H9 (cell line): Measurements from ENCODE around the gene SWT1. TPM values are rescaled to one million over a fixed set of nuclear protein-coding genes. Genes with fewer than 3 reads are reported as not detected.

ENCODE experiments used
- DNase-seq: peaks from one replicate; pipeline ENCODE4 v3.0.0-alpha.2; 2017
- H2AFZ ChIP-seq: one replicate; pipeline ENCODE4 v1.6.1; 2013; ENCODE audit warnings: mild to moderate bottlenecking, low read length, control low read depth, moderate library complexity
- H2AK5ac ChIP-seq: 2 replicates; pipeline ENCODE4 v1.6.1; 2013; ENCODE audit warnings: low read length, control low read depth, mixed read lengths; ENCODE audit not compliant: insufficient read length
- H2BK120ac ChIP-seq: one replicate; pipeline ENCODE4 v1.6.1; 2013; ENCODE audit warnings: low read depth, mild to moderate bottlenecking, low read length, control low read depth, inconsistent platforms; ENCODE audit not compliant: poor library complexity, severe bottlenecking
- H2BK12ac ChIP-seq: 2 replicates; pipeline ENCODE4 v1.6.1; 2013; ENCODE audit warnings: low read length, control low read depth, mixed read lengths, low read depth; ENCODE audit not compliant: insufficient read length
- H2BK15ac ChIP-seq: 2 replicates; pipeline ENCODE4 v1.6.1; 2013; ENCODE audit warnings: low read depth, low read length, control low read depth
- H2BK20ac ChIP-seq: one replicate; pipeline ENCODE4 v1.6.1; 2013; ENCODE audit warnings: low read depth, mild to moderate bottlenecking, low read length, control low read depth, inconsistent platforms; ENCODE audit not compliant: poor library complexity, severe bottlenecking
- H2BK5ac ChIP-seq: 2 replicates; pipeline ENCODE4 v1.6.1; 2013; ENCODE audit warnings: low read length, control low read depth, mixed read lengths; ENCODE audit not compliant: insufficient read length
- H3K14ac ChIP-seq: 2 replicates; pipeline ENCODE4 v1.6.1; 2013; ENCODE audit warnings: low read length, control low read depth; ENCODE audit not compliant: insufficient read depth
- H3K18ac ChIP-seq: 2 replicates; pipeline ENCODE4 v1.6.1; 2013; ENCODE audit warnings: low read depth, mild to moderate bottlenecking, mixed read lengths, low read length, control low read depth; ENCODE audit not compliant: insufficient read length
- H3K23ac ChIP-seq: 2 replicates; pipeline ENCODE4 v1.6.1; 2013; ENCODE audit warnings: low read length, control low read depth, mixed read lengths, low read depth; ENCODE audit not compliant: insufficient read length
- H3K23me2 ChIP-seq: 2 replicates; pipeline ENCODE4 v1.6.1; 2013; ENCODE audit warnings: low read depth, mild to moderate bottlenecking, mixed read lengths, low read length, control low read depth; ENCODE audit not compliant: insufficient read length, poor library complexity, severe bottlenecking
- H3K27ac ChIP-seq: 2 replicates; pipeline ENCODE4 v1.5.1; 2013; ENCODE audit warnings: low read length, control low read depth, mixed read lengths, low read depth; ENCODE audit not compliant: insufficient read length
- H3K27me3 ChIP-seq: 2 replicates; pipeline ENCODE4 v1.6.1; 2013; ENCODE audit warnings: low read length, control low read depth, inconsistent platforms; ENCODE audit not compliant: insufficient read depth
- H3K4ac ChIP-seq: 2 replicates; pipeline ENCODE4 v1.6.1; 2013; ENCODE audit warnings: low read depth, mild to moderate bottlenecking, control low read depth, inconsistent platforms, low read length, moderate library complexity
- H3K4me1 ChIP-seq: 2 replicates; pipeline ENCODE4 v1.6.1; 2013; ENCODE audit warnings: low read length, control low read depth, inconsistent platforms; ENCODE audit not compliant: insufficient read depth
- H3K4me2 ChIP-seq: 2 replicates; pipeline ENCODE4 v1.6.1; 2013; ENCODE audit warnings: low read length, control low read depth, mixed read lengths; ENCODE audit not compliant: insufficient read length, insufficient read depth
- H3K56ac ChIP-seq: 2 replicates; pipeline ENCODE4 v1.6.1; 2013; ENCODE audit warnings: low read depth, mild to moderate bottlenecking, mixed read lengths, low read length, control low read depth; ENCODE audit not compliant: insufficient read length
- H3K79me1 ChIP-seq: 2 replicates; pipeline ENCODE4 v1.6.1; 2013; ENCODE audit warnings: low read depth, mild to moderate bottlenecking, moderate library complexity, low read length, control low read depth, inconsistent platforms; ENCODE audit not compliant: insufficient read depth, poor library complexity, severe bottlenecking
- H3K79me2 ChIP-seq: 2 replicates; pipeline ENCODE4 v1.6.1; 2013; ENCODE audit warnings: low read length, control low read depth, inconsistent platforms; ENCODE audit not compliant: insufficient read depth
- H3K9ac ChIP-seq: 2 replicates; pipeline ENCODE4 v1.6.1; 2013; ENCODE audit warnings: low read length, control low read depth, mixed read lengths; ENCODE audit not compliant: insufficient read length; ENCODE audit errors: extremely low read depth
- H3K9me3 ChIP-seq: one replicate; pipeline ENCODE4 v1.6.1; 2013; ENCODE audit warnings: low read depth, low read length, inconsistent platforms; ENCODE audit not compliant: control insufficient read depth
- H3T11ph ChIP-seq: one replicate; pipeline ENCODE4 v1.6.1; 2013; ENCODE audit warnings: mild to moderate bottlenecking, low read length, control low read depth, inconsistent platforms
- H4K20me1 ChIP-seq: one replicate; pipeline ENCODE4 v1.6.1; 2013; ENCODE audit not compliant: control insufficient read depth, insufficient read length, insufficient read depth
- H4K5ac ChIP-seq: 2 replicates; pipeline ENCODE4 v1.6.1; 2013; ENCODE audit warnings: low read depth, mild to moderate bottlenecking, mixed read lengths, low read length, control low read depth; ENCODE audit not compliant: insufficient read length
- H4K8ac ChIP-seq: replicated peaks from 2 replicates; pipeline ENCODE4 v1.6.1; 2013; ENCODE audit warnings: low read length, control low read depth, mixed read lengths, low read depth; ENCODE audit not compliant: insufficient read length
- H4K91ac ChIP-seq: 2 replicates; pipeline ENCODE4 v1.6.1; 2013; ENCODE audit warnings: low read depth, mild to moderate bottlenecking, moderate library complexity, mixed read lengths, low read length, control low read depth; ENCODE audit not compliant: insufficient read length
- H3K27ac Mint-ChIP-seq, 3 experiments: 2 replicates in 2 of 3; 3 replicates in 1 of 3; pipeline ENCODE4 v1.8.0; 2020 to 2021; ENCODE audit warnings: mixed read lengths in 3 of 3, mild to moderate bottlenecking in 1 of 3, moderate library complexity in 1 of 3
- H3K27me3 Mint-ChIP-seq: 2 replicates; pipeline ENCODE4 v1.8.0; 2021; ENCODE audit warnings: low read depth, mild to moderate bottlenecking, moderate library complexity, mixed read lengths
- H3K36me3 Mint-ChIP-seq, 3 experiments: 2 replicates in 2 of 3; 3 replicates in 1 of 3; pipeline ENCODE4 v1.8.0; 2020 to 2021; ENCODE audit warnings: low read depth in 3 of 3, mixed read lengths in 3 of 3; ENCODE audit not compliant: insufficient read depth in 1 of 3
- H3K4me1 Mint-ChIP-seq, 2 experiments: 2 replicates each; pipeline ENCODE4 v1.8.0; 2020; ENCODE audit warnings: mixed read lengths in 2 of 2
- H3K4me3 Mint-ChIP-seq, 2 experiments: 2 replicates in 1 of 2; 3 replicates in 1 of 2; pipeline ENCODE4 v1.8.0; 2020 to 2021; ENCODE audit warnings: mild to moderate bottlenecking in 2 of 2, mixed read lengths in 2 of 2, moderate library complexity in 1 of 2
- H3K9me3 Mint-ChIP-seq, 2 experiments: 2 replicates in 1 of 2; 3 replicates in 1 of 2; pipeline ENCODE4 v1.8.0; 2020; ENCODE audit warnings: mild to moderate bottlenecking in 2 of 2, mixed read lengths in 2 of 2, moderate library complexity in 1 of 2
- WGBS: extraction: QIAGEN DNeasy Blood & Tissue Kit; methylation state at CpG from one replicate; pipeline ENCODE4 v1.1.7; 2013; ENCODE audit warnings: missing lambda C conversion rate, low lambda C conversion rate, mixed read lengths; ENCODE audit not compliant: insufficient read length; ENCODE audit errors: extremely low coverage; 5-methylcytosine and 5-hydroxymethylcytosine counted together
- total RNA-seq: library from RNA; stranded (reverse); gene quantifications from 2 replicates; pipeline ENCODE4 v1.2.1, GENCODE V29; 2021
- TF ChIP-seq, protein P1 (sequence below): fragments of 200-600 bp; sonication (generic); conservative IDR thresholded peaks from 3 replicates; pipeline ENCODE4 v1.8.0; 2021; ENCODE audit warnings: antibody characterized with exemption, mild to moderate bottlenecking

SWT1 gene
- total RNA-seq, 1 experiment from 2014 or later, result 5.2 TPM

GRCh38 chr1:185227161-185227560 is 70.2 kb downstream of the SWT1 start:
- H3K4me1 Mint-ChIP-seq, result no peaks in the 10 kb centered on the region; a peak in 1 of 4 replicates
- no peak overlapping the region for H3K9ac ChIP-seq
- no peaks in the 10 kb centered on the region for H3K4me1 ChIP-seq
- no peak overlapping the region for H2BK5ac ChIP-seq
- no peak overlapping the region for H2BK120ac ChIP-seq
- H2AFZ ChIP-seq, result no peak overlapping the region
- H2BK12ac ChIP-seq, result no peak overlapping the region
- no peak overlapping the region for H2AK5ac ChIP-seq
- no peak for DNase-seq
- no peak overlapping the region for H2BK20ac ChIP-seq
- no peak overlapping the region for H3K4ac ChIP-seq
- no peak overlapping the region for H3K23ac ChIP-seq
- H3K14ac ChIP-seq, result no peak overlapping the region
- H3K18ac ChIP-seq, result no peak overlapping the region
- H3K4me2 ChIP-seq, result no peak overlapping the region
- no peaks in the 10 kb centered on the region for H3K23me2 ChIP-seq
- no peak overlapping the region for H3K27ac Mint-ChIP-seq
- H3K79me1 ChIP-seq, result no peaks in the 10 kb centered on the region
- no peaks in the 10 kb centered on the region for H4K20me1 ChIP-seq
- H3K56ac ChIP-seq, result no peak overlapping the region
- H3K27me3 ChIP-seq, result no peaks in the 10 kb centered on the region
- H3K36me3 Mint-ChIP-seq, result peaks cover 17 to 26% (median 18%) of the 10 kb centered on the region in 3 experiments
- TF ChIP-seq, protein P1, sequence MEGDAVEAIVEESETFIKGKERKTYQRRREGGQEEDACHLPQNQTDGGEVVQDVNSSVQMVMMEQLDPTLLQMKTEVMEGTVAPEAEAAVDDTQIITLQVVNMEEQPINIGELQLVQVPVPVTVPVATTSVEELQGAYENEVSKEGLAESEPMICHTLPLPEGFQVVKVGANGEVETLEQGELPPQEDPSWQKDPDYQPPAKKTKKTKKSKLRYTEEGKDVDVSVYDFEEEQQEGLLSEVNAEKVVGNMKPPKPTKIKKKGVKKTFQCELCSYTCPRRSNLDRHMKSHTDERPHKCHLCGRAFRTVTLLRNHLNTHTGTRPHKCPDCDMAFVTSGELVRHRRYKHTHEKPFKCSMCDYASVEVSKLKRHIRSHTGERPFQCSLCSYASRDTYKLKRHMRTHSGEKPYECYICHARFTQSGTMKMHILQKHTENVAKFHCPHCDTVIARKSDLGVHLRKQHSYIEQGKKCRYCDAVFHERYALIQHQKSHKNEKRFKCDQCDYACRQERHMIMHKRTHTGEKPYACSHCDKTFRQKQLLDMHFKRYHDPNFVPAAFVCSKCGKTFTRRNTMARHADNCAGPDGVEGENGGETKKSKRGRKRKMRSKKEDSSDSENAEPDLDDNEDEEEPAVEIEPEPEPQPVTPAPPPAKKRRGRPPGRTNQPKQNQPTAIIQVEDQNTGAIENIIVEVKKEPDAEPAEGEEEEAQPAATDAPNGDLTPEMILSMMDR, result no peak
- no peak overlapping the region for H4K8ac ChIP-seq
- peaks cover 5 to 15% of the 10 kb centered on the region in 2 experiments; a peak in 4 of 5 replicates for H3K9me3 Mint-ChIP-seq
- no CpG with 5 or more reads among the region's 4 CpGs for WGBS
- no peaks in the 10 kb centered on the region for H3K9me3 ChIP-seq
- no peak overlapping the region for H3K27ac ChIP-seq
- H2BK15ac ChIP-seq, result no peak overlapping the region
- H3K27me3 Mint-ChIP-seq, result no peaks in the 10 kb centered on the region
- H3K4me3 Mint-ChIP-seq, result no peak overlapping the region
- H4K5ac ChIP-seq, result no peak overlapping the region
- no peak overlapping the region for H3T11ph ChIP-seq
- no peak overlapping the region for H4K91ac ChIP-seq
- H3K79me2 ChIP-seq, result no peaks in the 10 kb centered on the region
